A673 (cell line): ENCODE data around the gene TMUB2.

Experiments
- CTCF ChIP-seq: fragments of 300-800, 200-600 bp; sonication (generic); conservative IDR thresholded peaks from 2 replicates; pipeline ENCODE4 v1.5.1; 2017; ENCODE audit warnings: low read depth, mild to moderate bottlenecking, antibody characterized with exemption, low read length, moderate library complexity, mixed read lengths
- EZH2 ChIP-seq: fragments of 200-600 bp; sonication (generic); IDR thresholded peaks from 2 replicates; pipeline ENCODE4 v1.6.1; 2017; ENCODE audit warnings: borderline replicate concordance, low read depth, mild to moderate bottlenecking, mixed read lengths, antibody characterized with exemption, low read length; ENCODE audit not compliant: poor library complexity, severe bottlenecking

DNA sequence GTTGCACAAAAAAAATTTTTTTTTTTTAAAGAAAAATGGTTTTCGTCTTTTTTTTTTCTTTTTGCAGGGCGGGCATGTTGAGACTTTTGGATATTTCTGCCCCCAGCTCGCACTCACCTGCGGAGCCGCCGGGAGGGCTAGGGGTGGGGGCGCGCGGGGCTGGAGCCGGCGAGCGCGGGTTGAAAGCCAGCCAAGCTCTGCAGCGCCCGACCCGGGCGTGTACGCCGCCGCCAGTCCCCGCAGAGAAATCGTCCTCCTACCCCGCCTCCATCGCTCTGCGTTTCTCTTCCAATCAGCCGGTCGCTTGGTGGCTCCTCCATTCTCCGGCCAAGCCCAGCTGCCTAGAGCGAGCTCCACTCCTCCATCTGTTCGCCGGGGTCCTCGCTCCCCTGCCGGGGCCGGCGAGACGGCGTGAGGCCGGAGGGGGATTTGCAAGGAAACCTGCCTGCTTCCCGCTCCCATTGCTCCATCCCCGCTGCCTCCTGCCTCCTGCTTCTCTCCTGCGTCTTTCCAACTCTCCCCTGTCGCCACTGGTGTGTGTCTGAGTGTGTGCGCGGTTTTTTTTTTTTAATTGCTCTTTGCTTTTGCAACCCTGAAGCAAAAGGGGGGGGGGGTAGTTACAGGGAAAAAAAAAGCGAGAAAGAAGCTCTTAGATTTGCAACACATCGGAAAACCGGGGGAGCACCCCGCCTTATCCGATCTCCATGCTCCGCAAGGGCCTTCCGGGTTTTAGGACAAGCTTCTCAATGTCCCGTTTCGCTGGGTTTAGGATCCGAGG, 34.5 kb downstream of the TMUB2 start:
- no peak for TF ChIP-seq CTCF
- no peak for TF ChIP-seq EZH2
